Smooth muscle cell (in vitro differentiated cells): ENCODE data around the gene OR51A4. TPM values are rescaled to one million over a fixed set of nuclear protein-coding genes. Genes with fewer than 3 reads are reported as not detected.
"Not testable (repeated sequence)": the region's sequence is repeated elsewhere in the genome, so short reads cannot be mapped to it uniquely, and the experiment has no call there.

Experiments used
- DNase-seq: peaks from one replicate; lab custom pipeline; 2025; ENCODE audit not compliant: unreplicated experiment; lab: John Stamatoyannopoulos, UW
- H2AFZ ChIP-seq: fragments of 200-600 bp; sonication (generic); 2 replicates; pipeline ENCODE4 v1.6.0; 2016; ENCODE audit warnings: antibody characterized with exemption, low read depth, mild to moderate bottlenecking
- H3F3A ChIP-seq: fragments of 200-600 bp; sonication (generic); 2 replicates; pipeline ENCODE4 v1.6.0; 2017; ENCODE audit warnings: antibody characterized with exemption, low read depth
- H3K27ac ChIP-seq: fragments of 200-600 bp; sonication (generic); 2 replicates; pipeline ENCODE4 v1.5.1; 2016; ENCODE audit warnings: low read depth, mild to moderate bottlenecking
- H3K27me3 ChIP-seq: fragments of 200-600 bp; sonication (generic); 2 replicates; pipeline ENCODE4 v1.6.1; 2016; ENCODE audit warnings: low read depth, mild to moderate bottlenecking
- H3K36me3 ChIP-seq: fragments of 200-600 bp; sonication (generic); 2 replicates; pipeline ENCODE4 v1.5.1; 2016; ENCODE audit warnings: low read depth
- H3K4me1 ChIP-seq: fragments of 200-600 bp; sonication (generic); 2 replicates; pipeline ENCODE4 v1.5.1; 2016; ENCODE audit warnings: low read depth
- H3K4me2 ChIP-seq: fragments of 200-600 bp; sonication (generic); 2 replicates; pipeline ENCODE4 v1.6.0; 2016; ENCODE audit warnings: mild to moderate bottlenecking
- H3K4me3 ChIP-seq: fragments of 200-600 bp; sonication (generic); 2 replicates; pipeline ENCODE4 v1.5.1; 2016; ENCODE audit warnings: mild to moderate bottlenecking
- H3K79me2 ChIP-seq: fragments of 200-600 bp; sonication (generic); 2 replicates; pipeline ENCODE4 v1.6.0; 2016; ENCODE audit warnings: low read depth, mild to moderate bottlenecking
- H3K9ac ChIP-seq: fragments of 200-600 bp; sonication (generic); 2 replicates; pipeline ENCODE4 v1.6.0; 2016; ENCODE audit warnings: low read depth
- H3K9me3 ChIP-seq: fragments of 200-600 bp; sonication (generic); replicated peaks from 2 replicates; pipeline ENCODE4 v1.5.1; 2016; ENCODE audit warnings: low read depth
- H4K20me1 ChIP-seq: fragments of 200-600 bp; sonication (generic); 2 replicates; pipeline ENCODE4 v1.6.0; 2016; ENCODE audit warnings: low read depth
- WGBS: methylation state at CpG from one replicate; pipeline ENCODE4 v1.1.7; 2016; ENCODE audit warnings: low lambda C conversion rate; 5-methylcytosine and 5-hydroxymethylcytosine counted together
- polyA plus RNA-seq: library from polyadenylated mRNA; unstranded; fragments of >200 nt; fragmentation: Nextera tagmentation; extraction: Ambion mirVana; gene quantifications from 2 replicates; pipeline ENCODE4 v1.2.1, GENCODE V29; 2016
- total RNA-seq: library from RNA; depleted of rRNA; stranded (reverse); fragments of >200 nt; gene quantifications from 2 replicates; pipeline ENCODE4 v1.2.3, GENCODE V29; 2014
- TF ChIP-seq, protein P1 (sequence below): fragments of 200-600 bp; sonication (generic); IDR thresholded peaks from 2 replicates; pipeline ENCODE4 v1.5.1; 2017; ENCODE audit warnings: borderline replicate concordance, mild to moderate bottlenecking, antibody characterized with exemption; ENCODE audit not compliant: insufficient read depth, poor library complexity, severe bottlenecking

The OR51A4 gene
- total and polyA plus RNA-seq, 2 experiments from 2014 or later, result not detected

DNA sequence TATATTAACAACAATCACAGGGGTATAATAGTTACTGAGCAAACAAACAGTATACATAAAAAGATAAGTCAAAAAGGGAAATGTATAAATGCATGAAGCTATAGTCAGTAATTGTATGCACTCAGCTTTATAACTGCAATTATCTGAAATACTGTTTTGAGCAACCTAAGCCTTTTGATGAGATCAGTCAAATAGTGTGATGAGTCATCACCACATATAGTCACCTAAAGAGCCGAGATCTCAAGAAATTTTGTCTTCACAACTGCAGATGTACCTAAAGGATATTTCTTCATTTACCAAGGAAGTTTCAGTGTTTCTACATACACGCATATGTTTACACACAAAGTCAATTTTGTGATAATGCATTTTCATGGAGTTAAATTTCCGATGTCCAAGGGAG, 13.5 kb upstream of the OR51A4 start:
- no peaks in the 10 kb centered on the region for H3K9me3 ChIP-seq
- H3K36me3 ChIP-seq, result no peaks in the 10 kb centered on the region
- H3K27ac ChIP-seq, result no peak overlapping the region
- no peaks in the 10 kb centered on the region for H3K27me3 ChIP-seq
- H3K79me2 ChIP-seq, result no peaks in the 10 kb centered on the region
- H3K4me2 ChIP-seq, result no peak overlapping the region
- DNase-seq, result no peak
- WGBS, result 82% methylated on average over 3 of the region's 3 CpGs
- H4K20me1 ChIP-seq, result no peaks in the 10 kb centered on the region
- H3K4me3 ChIP-seq, result no peak overlapping the region
- TF ChIP-seq, protein P1, sequence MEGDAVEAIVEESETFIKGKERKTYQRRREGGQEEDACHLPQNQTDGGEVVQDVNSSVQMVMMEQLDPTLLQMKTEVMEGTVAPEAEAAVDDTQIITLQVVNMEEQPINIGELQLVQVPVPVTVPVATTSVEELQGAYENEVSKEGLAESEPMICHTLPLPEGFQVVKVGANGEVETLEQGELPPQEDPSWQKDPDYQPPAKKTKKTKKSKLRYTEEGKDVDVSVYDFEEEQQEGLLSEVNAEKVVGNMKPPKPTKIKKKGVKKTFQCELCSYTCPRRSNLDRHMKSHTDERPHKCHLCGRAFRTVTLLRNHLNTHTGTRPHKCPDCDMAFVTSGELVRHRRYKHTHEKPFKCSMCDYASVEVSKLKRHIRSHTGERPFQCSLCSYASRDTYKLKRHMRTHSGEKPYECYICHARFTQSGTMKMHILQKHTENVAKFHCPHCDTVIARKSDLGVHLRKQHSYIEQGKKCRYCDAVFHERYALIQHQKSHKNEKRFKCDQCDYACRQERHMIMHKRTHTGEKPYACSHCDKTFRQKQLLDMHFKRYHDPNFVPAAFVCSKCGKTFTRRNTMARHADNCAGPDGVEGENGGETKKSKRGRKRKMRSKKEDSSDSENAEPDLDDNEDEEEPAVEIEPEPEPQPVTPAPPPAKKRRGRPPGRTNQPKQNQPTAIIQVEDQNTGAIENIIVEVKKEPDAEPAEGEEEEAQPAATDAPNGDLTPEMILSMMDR, result no peak
- H3F3A ChIP-seq, result no peaks in the 10 kb centered on the region
- no peaks in the 10 kb centered on the region for H3K4me1 ChIP-seq
- H2AFZ ChIP-seq, result no peak overlapping the region
- H3K9ac ChIP-seq, result no peak overlapping the region

DNA sequence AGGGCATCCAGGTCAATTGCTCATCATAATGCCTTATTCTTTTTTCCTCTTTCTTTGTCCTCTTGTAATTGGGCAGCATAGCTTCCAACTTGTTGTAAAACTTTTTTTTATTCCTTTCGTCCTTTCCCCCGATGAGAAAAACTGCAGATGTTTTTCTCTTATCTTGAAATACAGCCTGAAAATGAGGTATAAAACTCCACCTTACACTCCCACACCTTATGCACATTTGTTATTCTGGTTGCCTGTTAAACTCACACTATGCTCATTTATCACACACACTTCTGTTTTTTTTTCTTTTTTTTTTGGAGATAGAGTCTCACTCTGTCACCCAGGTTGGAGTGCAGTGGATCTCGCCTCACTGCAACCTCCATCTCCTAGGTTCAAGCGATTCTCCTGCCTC, 10.0 kb upstream of the OR51A4 start:
- no peak overlapping the region for H3K9ac ChIP-seq
- H3K36me3 ChIP-seq, result no peaks in the 10 kb centered on the region
- H3K4me3 ChIP-seq, result no peak overlapping the region
- WGBS, result 85% methylated on average over 4 of the region's 4 CpGs
- H3K27ac ChIP-seq, result no peak overlapping the region
- no peak for DNase-seq
- no peaks in the 10 kb centered on the region for H3F3A ChIP-seq
- H2AFZ ChIP-seq, result no peak overlapping the region
- H3K4me2 ChIP-seq, result no peak overlapping the region
- H3K79me2 ChIP-seq, result no peaks in the 10 kb centered on the region
- no peaks in the 10 kb centered on the region for H3K27me3 ChIP-seq
- H3K4me1 ChIP-seq, result no peaks in the 10 kb centered on the region
- H4K20me1 ChIP-seq, result no peaks in the 10 kb centered on the region
- no peaks in the 10 kb centered on the region for H3K9me3 ChIP-seq
- TF ChIP-seq, protein P1, result no peak

DNA sequence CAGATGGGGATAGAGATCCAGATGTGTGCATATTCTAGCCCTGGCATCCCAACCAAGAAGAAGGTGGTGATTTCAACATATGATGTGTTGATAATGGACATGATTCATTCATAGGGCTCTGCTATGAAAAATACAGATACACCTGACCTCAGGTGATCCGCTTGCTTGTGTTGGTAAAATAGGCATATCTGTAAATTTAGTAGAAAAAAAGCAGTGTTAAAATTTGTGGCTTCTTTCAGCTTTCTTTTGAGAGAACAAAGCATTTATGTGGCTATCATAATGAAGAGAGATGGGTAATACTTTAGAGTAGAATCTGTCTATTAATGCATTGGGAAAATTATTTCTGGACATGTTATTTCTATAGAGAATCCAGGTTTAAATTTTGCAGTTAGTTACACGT, 8.2 kb upstream of the OR51A4 start, which contains the start of gene OR51A2:
Gene OR51A2, minus strand, starts transcription at position 101 of the 400 bp plus-strand sequence. Its CDS starts 0 bp downstream, at position 101.
- H4K20me1 ChIP-seq, H3K9ac ChIP-seq, H3F3A ChIP-seq, H3K27me3 ChIP-seq, H3K4me3 ChIP-seq, H3K9me3 ChIP-seq, H3K36me3 ChIP-seq, H3K27ac ChIP-seq, DNase-seq, H3K79me2 ChIP-seq, H3K4me2 ChIP-seq, H3K4me1 ChIP-seq, H2AFZ ChIP-seq: not testable (repeated sequence)
- 75% methylated on average over 2 of the region's 2 CpGs for WGBS

DNA sequence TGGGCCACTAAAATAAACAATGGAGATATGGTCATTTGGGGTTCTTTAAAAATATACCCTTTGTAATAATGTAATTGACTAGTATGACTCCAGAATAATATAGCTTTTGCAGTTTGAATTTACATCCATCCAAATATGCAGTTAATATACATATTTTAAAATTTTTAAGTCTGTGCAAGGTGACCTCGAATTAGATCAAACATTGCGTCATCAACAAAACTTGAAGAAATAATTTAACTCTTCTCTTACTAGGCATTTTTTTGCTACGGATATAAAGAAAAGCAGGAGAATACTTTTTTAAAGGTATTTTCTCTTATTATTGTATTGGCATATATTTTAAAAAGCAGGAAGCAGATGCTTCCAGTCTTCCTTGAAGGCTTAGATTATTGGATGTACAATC, 10.7 kb downstream of the OR51A4 start:
- no peak for DNase-seq
- Histone ChIP-seq H3K79me2 (no peaks in the 10 kb centered on the region), H3F3A (no peaks in the 10 kb centered on the region), H3K4me2 (no peak overlapping the region), H3K27ac (no peak overlapping the region), H4K20me1 (no peaks in the 10 kb centered on the region), H3K4me3 (no peak overlapping the region), H2AFZ (no peak overlapping the region), H3K9ac (no peak overlapping the region), H3K9me3 (no peaks in the 10 kb centered on the region), H3K27me3 (peaks cover 5% of the 10 kb centered on the region), H3K36me3 (no peaks in the 10 kb centered on the region), H3K4me1 (no peaks in the 10 kb centered on the region)
- 85% methylated on average over 3 of the region's 3 CpGs for WGBS
- TF ChIP-seq, protein P1, result no peak
